Large intestine (tissue), 3 donors: ENCODE results near the gene GALNT14. TPM values are rescaled to one million over a fixed set of nuclear protein-coding genes. Genes with fewer than 3 reads are reported as not detected.

ENCODE experiments used
- DNase-seq, 2 donors: peaks; one replicate each; pipeline versions ENCODE4 v3.0.0 to v3.0.0-alpha.2; 2013
- H3K27ac ChIP-seq: one replicate; pipeline ENCODE4 v1.5.1; 2013; ENCODE audit warnings: low read length
- H3K27me3 ChIP-seq: 2 replicates; pipeline ENCODE4 v1.6.1; 2013; ENCODE audit warnings: low read length; ENCODE audit not compliant: control insufficient read depth, insufficient read depth
- H3K36me3 ChIP-seq: 2 replicates; pipeline ENCODE4 v1.6.1; 2013; ENCODE audit warnings: low read length; ENCODE audit not compliant: control insufficient read depth, insufficient read depth
- H3K4me1 ChIP-seq: one replicate; pipeline ENCODE4 v1.6.1; 2013; ENCODE audit warnings: low read length; ENCODE audit not compliant: control insufficient read depth, insufficient read depth
- H3K4me3 ChIP-seq: one replicate; pipeline ENCODE4 v1.5.1; 2013; ENCODE audit warnings: low read length
- H3K9me3 ChIP-seq: one replicate; pipeline ENCODE4 v1.6.1; 2013; ENCODE audit warnings: mild to moderate bottlenecking, low read depth, low read length, moderate library complexity; ENCODE audit not compliant: control insufficient read depth
- WGBS: methylation state at CpG from one replicate; pipeline ENCODE4 v1.1.5; 2013; ENCODE audit warnings: low lambda C conversion rate; ENCODE audit not compliant: insufficient coverage; 5-methylcytosine and 5-hydroxymethylcytosine counted together
- polyA plus RNA-seq: library from polyadenylated mRNA; unstranded; fragments of 120-200 nt; gene quantifications from one replicate; pipeline ENCODE4 v1.2.1, GENCODE V29; 2013

GALNT14 gene
- polyA plus RNA-seq, 1 donor = 3.1 TPM

DNA sequence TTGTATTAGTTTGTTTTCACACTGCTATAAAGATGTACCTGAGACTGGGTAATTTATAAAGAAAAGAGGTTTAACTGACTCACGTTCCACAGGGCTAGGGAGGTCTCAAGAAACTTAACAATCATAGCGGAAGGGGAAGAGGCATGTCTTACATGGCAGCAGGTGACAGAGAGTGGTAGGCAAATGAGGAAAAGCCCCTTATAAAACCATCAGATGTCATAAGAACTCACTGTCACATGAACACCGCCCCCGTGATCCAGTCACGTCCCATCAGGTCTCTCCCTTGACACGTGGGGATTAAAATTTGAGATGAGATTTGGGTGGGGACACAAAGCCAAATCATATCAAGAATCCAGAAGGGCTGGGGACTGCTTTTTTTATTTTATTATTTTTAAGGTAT is 120.0 kb downstream of the GALNT14 start:
- Histone ChIP-seq H3K9me3 (no peaks in the 10 kb centered on the region), H3K4me3 (no peak overlapping the region), H3K27me3 (no peaks in the 10 kb centered on the region), H3K4me1 (no peaks in the 10 kb centered on the region), H3K27ac (no peak overlapping the region), H3K36me3 (no peaks in the 10 kb centered on the region)
- WGBS = no CpG with 5 or more reads among the region's 6 CpGs
- DNase-seq = no peak

DNA sequence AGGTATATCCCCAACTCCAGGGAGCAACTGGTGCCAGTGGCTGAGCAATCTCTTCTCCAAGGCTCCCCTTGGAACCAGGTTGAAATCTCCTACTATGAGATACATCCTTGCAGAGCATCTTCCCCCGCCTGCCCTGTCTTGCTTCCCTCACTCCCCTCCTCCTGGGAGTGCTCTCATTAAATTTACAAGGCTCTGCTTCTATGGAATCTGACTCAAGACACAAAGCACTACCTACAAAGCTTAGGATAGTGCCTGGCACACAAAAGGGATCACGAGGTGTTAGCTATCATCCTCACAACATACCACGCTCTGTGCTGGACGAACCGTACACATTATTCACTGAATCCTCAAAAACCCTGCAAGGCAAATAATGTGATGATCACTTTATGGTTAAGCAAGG is 121.6 kb downstream of the GALNT14 start:
- no peak overlapping the region for H3K27ac ChIP-seq
- H3K9me3 ChIP-seq = no peaks in the 10 kb centered on the region
- no peak overlapping the region for H3K4me3 ChIP-seq
- no peaks in the 10 kb centered on the region for H3K27me3 ChIP-seq
- no peak for DNase-seq
- no CpG with 5 or more reads among the region's 5 CpGs for WGBS
- H3K4me1 ChIP-seq = no peaks in the 10 kb centered on the region
- H3K36me3 ChIP-seq = no peaks in the 10 kb centered on the region

DNA sequence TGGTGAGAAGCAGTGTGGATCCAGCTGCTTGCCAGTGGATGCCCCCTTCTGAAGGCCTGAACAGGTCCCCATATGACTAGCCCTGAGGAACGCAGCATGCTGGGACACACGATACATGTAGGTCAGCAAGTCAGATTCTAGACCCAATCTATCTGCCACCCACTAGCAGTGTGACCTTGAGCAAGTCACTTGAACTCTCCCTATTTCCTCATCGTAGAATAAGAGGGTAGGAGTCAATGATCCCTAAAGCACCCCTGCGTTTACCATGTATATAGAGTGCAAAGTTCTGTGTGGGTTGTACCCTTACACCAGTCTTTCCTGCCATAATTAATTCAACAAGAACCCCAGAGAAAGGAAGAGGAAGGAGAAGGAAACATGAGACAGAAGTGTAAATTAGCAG is 123.7 kb downstream of the GALNT14 start:
- WGBS = no CpG with 5 or more reads among the region's 4 CpGs

DNA sequence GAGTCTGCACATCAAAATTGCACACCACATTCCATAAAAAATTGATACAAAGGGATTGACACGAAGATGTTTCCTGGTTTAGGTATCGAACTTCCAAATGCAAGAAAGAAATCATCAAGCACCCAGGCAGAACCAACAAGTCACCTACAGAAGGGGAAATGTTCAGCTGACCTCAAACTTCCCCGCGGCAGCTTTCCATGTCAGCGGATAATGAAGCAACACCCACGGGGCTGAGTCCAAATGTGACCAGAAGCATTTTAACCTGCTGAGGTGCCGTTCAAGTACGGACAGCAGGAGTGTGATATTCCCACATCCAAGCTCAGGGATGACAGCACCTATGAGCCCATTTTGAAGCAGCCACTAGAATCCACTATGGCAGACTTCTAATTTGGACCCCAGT is 124.9 kb downstream of the GALNT14 start:
- Histone ChIP-seq H3K9me3 (no peaks in the 10 kb centered on the region), H3K36me3 (no peaks in the 10 kb centered on the region), H3K27ac (no peak overlapping the region), H3K4me3 (no peak overlapping the region), H3K4me1 (no peaks in the 10 kb centered on the region), H3K27me3 (peaks cover 8% of the 10 kb centered on the region)
- no peak for DNase-seq
- no CpG with 5 or more reads among the region's 8 CpGs for WGBS

More for the DNA sequence above, 123.7 kb downstream of the GALNT14 start:
- Histone ChIP-seq H3K4me3 (no peak overlapping the region), H3K9me3 (no peaks in the 10 kb centered on the region), H3K27ac (no peak overlapping the region), H3K4me1 (no peaks in the 10 kb centered on the region), H3K36me3 (no peaks in the 10 kb centered on the region), H3K27me3 (peaks cover 2% of the 10 kb centered on the region)
- no peak for DNase-seq

DNA sequence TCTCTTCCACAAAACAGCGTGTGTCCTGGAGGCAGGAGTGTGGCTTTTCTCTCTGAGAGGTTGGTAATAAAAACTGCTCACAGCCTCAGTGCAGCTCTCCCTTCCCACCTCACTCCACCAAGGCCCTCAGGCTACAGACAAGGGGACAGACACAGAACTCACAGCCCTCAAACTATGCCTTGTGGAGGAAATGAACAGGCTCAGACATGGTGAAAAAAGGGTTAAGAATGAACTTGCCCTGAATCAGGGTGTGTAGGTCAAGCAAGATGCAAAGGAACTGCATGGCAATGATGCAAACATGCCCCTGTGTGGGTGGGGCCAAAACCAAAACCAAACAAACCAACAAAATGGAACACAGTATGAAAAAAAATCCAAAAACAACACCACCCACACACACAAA is 125.8 kb downstream of the GALNT14 start:
- DNase-seq = no peak
- Histone ChIP-seq H3K27ac (no peak overlapping the region), H3K4me1 (no peaks in the 10 kb centered on the region), H3K36me3 (no peaks in the 10 kb centered on the region), H3K4me3 (no peak overlapping the region), H3K9me3 (no peaks in the 10 kb centered on the region), H3K27me3 (peaks cover 8% of the 10 kb centered on the region)
- no CpG with 5 or more reads among the region's 1 CpG for WGBS

DNA sequence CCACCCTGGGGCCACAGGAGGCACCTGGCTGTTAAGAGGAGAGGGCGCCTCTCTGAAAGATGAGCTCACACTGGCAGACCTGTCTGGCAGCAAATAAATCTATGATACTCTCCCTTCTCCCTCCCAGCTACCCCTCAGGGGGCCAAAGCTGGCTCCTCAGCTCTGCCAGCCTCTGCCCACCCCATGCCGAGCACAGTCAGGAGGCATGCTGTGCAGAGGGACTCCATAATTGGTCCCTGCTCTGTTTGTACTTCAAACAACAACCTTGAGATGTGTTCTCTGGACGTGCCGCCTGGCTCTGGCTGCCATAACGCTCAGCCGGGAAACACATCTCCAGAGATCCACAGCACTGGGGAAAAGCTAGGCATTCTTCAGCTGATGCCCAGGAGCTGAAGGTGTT is 126.7 kb downstream of the GALNT14 start:
- H3K27me3 ChIP-seq = peaks cover 8% of the 10 kb centered on the region
- no CpG with 5 or more reads among the region's 6 CpGs for WGBS
- DNase-seq = no peak
- H3K36me3 ChIP-seq = no peaks in the 10 kb centered on the region
- H3K9me3 ChIP-seq = no peaks in the 10 kb centered on the region
- no peak overlapping the region for H3K4me3 ChIP-seq
- H3K4me1 ChIP-seq = no peaks in the 10 kb centered on the region
- H3K27ac ChIP-seq = no peak overlapping the region

DNA sequence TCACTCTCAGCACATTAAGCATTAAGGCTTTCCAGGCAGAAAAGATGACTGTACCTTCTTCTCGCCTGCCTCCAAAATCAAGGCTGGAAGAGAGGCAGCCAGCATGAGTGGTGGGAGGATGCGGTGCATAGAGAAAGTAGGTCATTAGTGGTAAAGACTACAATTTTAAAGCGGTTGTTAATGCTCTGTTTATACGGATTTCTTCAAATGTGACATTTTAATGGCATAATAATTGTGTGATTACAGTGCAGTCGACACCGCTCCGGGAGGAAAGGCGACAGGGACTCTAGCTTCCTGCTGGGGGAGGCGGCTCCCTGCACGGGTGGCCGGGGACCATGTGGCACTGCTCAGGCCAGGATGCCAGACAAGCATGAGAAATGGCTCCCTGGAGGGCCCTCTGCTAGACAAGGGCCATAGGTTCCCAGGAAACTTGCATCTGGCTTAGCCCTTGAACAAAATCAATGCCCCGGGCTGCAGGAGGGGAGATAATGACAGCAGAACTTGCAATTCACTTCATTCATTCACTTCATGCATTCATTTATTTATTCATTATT is 129.6 kb downstream of the GALNT14 start:
- DNase-seq = no peak
- WGBS = 100% methylated on average over 1 of the region's 12 CpGs

DNA sequence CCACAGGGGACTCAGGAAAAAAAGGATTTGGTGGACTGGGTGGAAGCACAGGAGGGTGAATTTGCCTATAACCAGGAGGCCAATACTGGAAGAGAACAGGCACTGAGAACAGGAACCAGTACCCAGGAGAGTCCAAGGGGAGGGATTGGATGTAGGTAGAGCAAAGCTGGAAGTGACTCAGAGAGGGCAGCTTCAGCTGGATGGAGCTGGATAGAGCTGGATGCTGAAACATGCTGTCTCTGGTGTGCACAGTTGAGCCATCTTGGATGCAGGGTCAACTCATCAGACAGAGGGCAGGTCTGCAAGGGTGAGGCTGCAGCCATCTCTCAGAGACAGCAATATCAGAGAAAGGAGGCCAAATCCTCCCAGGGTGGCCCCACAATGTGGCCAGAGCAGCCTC is 134.0 kb downstream of the GALNT14 start:
- Histone ChIP-seq H3K9me3 (no peaks in the 10 kb centered on the region), H3K27ac (no peak overlapping the region), H3K4me3 (no peak overlapping the region), H3K4me1 (no peaks in the 10 kb centered on the region), H3K36me3 (no peaks in the 10 kb centered on the region), H3K27me3 (peaks cover 13% of the 10 kb centered on the region)
- DNase-seq = no peak

More for the DNA sequence above, 129.6 kb downstream of the GALNT14 start:
- Histone ChIP-seq H3K4me3 (no peak overlapping the region), H3K27ac (no peak overlapping the region), H3K36me3 (no peaks in the 10 kb centered on the region), H3K4me1 (no peaks in the 10 kb centered on the region), H3K9me3 (no peaks in the 10 kb centered on the region), H3K27me3 (peaks cover 16% of the 10 kb centered on the region)

DNA sequence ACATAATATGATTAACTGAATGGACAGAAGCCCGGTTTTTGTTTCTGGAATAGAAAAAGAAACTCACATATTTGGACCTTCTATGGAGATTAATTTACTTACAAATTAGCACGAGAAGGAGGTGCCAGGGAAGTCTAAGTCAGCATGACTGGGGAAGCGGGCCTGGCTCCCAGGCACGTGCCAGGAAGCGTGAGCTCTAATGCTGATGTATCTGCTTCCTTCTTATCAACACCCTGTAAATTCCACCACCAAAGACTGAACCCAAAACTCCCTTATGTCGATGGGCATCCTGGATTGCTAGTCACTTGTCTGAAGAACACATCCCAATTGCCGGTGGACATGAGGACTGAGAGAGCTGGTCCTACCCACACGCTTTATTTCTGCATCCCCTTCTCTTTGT is 134.5 kb downstream of the GALNT14 start:
- Histone ChIP-seq H3K27me3 (peaks cover 11% of the 10 kb centered on the region), H3K4me1 (no peaks in the 10 kb centered on the region), H3K4me3 (no peak overlapping the region), H3K9me3 (no peaks in the 10 kb centered on the region), H3K27ac (no peak overlapping the region), H3K36me3 (no peaks in the 10 kb centered on the region)
- DNase-seq = no peak
- WGBS = no CpG with 5 or more reads among the region's 8 CpGs

DNA sequence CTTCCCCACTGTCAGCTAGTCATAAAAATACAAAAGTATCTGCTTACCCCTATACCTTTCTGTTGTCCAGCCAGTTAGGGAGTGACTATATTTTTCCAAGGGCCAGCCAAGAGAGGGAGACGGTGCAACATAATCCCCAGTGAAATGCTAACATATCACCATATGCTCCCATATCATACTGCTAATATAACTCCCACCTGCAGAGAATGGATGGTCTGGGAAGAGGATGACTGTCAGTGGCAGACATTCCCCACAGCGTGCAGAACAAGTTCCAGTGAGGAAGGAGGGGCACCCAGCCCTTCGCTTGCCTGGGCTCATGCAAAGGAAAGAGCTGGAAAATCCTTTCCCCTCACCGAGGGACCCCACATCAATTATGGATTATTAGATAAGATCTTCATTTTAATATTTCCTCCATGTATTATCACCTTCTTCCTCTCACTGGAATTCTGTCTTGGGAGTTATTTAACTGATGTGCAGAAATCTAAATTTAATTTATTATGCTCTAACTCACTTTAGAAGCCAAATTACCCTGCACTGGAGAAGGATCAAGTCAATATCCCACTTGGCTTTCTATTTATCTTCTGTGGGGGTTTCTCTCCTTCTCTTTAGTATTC is 135.6 kb downstream of the GALNT14 start:
- Histone ChIP-seq H3K9me3 (no peaks in the 10 kb centered on the region), H3K27me3 (peaks cover 7% of the 10 kb centered on the region), H3K27ac (no peak overlapping the region), H3K4me1 (no peaks in the 10 kb centered on the region), H3K4me3 (no peak overlapping the region), H3K36me3 (no peaks in the 10 kb centered on the region)
- DNase-seq = no peak
- no CpG with 5 or more reads among the region's 4 CpGs for WGBS

DNA sequence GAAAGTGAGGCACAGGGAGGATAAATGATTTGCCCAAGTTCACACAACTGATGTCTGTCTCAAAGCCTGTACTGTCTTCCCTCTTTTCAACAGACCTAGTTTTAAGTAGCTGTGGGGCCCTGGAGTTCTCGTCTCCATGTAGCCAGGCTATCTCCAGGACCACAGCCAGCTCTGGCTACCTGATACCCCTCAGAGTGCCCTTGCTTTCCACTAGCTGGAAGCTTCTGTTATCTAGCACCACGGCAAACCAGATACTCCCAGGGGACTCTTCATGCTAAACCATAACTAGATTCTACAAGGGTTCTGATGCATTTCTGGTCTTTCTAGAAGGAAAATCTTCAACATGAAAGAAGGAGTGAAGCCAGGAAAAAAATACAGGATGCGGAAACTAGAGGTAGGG is 137.3 kb downstream of the GALNT14 start:
- Histone ChIP-seq H3K4me1 (no peaks in the 10 kb centered on the region), H3K36me3 (no peaks in the 10 kb centered on the region), H3K27ac (no peak overlapping the region), H3K4me3 (no peak overlapping the region), H3K27me3 (peaks cover 6% of the 10 kb centered on the region), H3K9me3 (no peaks in the 10 kb centered on the region)
- no CpG with 5 or more reads among the region's 3 CpGs for WGBS
- DNase-seq = no peak
